ENCODE measurements around the gene SCYL2.
"Not testable (repeated sequence)": the region's sequence is repeated elsewhere in the genome, so short reads cannot be mapped to it uniquely, and the experiment has no call there.

SCYL2 gene

GRCh38 chr12:100266835-100267602 lies at the start of gene SCYL2, which contains the start of gene DEPDC4:
Gene SCYL2 (plus strand): TSS chr12:100267177. CDS start chr12:100282971, 15,794 bp downstream.
Gene DEPDC4 (minus strand): TSS chr12:100267079. CDS start chr12:100267076, 3 bp downstream.
- peak; percentile 75 to 98 (median 95) for DNase-seq

- no peak for DNase-seq
These were observed 47.5 kb upstream of the SCYL2 start for GRCh38 chr12:100219328-100220109.

GRCh38 chr12:100221523-100221922 lies 45.5 kb upstream of the SCYL2 start:
- no peak for DNase-seq

- not testable (repeated sequence) for DNase-seq
These were observed 44.8 kb upstream of the SCYL2 start for GRCh38 chr12:100222173-100222572.

- DNase-seq = no peak
These were observed 41.5 kb upstream of the SCYL2 start for GRCh38 chr12:100225491-100225890.

GRCh38 chr12:100229036-100229635 lies 37.8 kb upstream of the SCYL2 start:
- DNase-seq = no peak

- no peak for DNase-seq
These were observed 37.1 kb upstream of the SCYL2 start for GRCh38 chr12:100229876-100230275.

GRCh38 chr12:100231873-100232272 lies 35.1 kb upstream of the SCYL2 start:
- DNase-seq = not testable (repeated sequence)

GRCh38 chr12:100234166-100234565 lies 32.8 kb upstream of the SCYL2 start:
- no peak for DNase-seq

- DNase-seq = peak in 1 of 58 donors; percentile 19
These were observed 32.2 kb upstream of the SCYL2 start for GRCh38 chr12:100234591-100235304.

- DNase-seq = no peak
These were observed 28.2 kb upstream of the SCYL2 start for GRCh38 chr12:100238801-100239200.

- DNase-seq = no peak
These were observed 27.4 kb upstream of the SCYL2 start for GRCh38 chr12:100239589-100239988.

- no peak for DNase-seq
These were observed 23.8 kb upstream of the SCYL2 start for GRCh38 chr12:100243137-100243536.

- no peak for DNase-seq
These were observed 19.2 kb upstream of the SCYL2 start for GRCh38 chr12:100247765-100248164.

GRCh38 chr12:100248886-100249285 lies 18.1 kb upstream of the SCYL2 start:
- DNase-seq = no peak

- DNase-seq = no peak
These were observed 17.0 kb upstream of the SCYL2 start for GRCh38 chr12:100249941-100250340.

- DNase-seq = no peak
These were observed 15.1 kb upstream of the SCYL2 start for GRCh38 chr12:100251917-100252316.

- no peak for DNase-seq
These were observed 13.5 kb upstream of the SCYL2 start for GRCh38 chr12:100253437-100253836.

- DNase-seq = no peak
These were observed 12.1 kb upstream of the SCYL2 start for GRCh38 chr12:100254876-100255275.

GRCh38 chr12:100258127-100258526 lies 8.8 kb upstream of the SCYL2 start:
- no peak for DNase-seq

GRCh38 chr12:100263131-100263530 lies 3.8 kb upstream of the SCYL2 start:
- DNase-seq = no peak
